ENCODE measurements around the gene ARHGAP10.

DNA sequence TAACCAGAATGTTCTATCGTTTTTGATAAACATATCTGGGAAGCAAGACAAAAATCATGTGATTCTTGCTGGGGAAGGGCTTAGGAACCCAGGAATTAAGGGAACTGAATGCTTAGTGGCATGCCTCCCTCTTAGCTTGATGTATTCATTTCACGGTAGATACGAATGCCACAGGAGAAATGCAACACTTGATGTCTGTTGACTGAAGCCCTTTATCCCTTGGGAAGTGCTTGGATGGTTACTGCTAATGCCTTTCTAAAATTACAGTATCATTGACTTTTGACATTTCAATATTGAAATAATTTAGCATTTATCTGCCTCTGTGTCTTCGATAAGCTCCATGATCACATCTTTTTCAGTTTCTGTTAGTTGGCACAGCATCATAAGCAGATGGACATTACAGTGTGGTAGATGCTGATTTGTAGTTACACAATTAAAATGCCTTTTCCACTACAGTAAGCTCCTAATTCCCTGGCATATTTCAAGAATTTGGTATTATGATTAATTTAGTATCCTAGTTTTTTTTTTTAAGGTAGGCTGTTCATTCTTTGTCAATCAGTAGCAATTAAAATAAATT is 226.7 kb downstream of the ARHGAP10 start:
- TF ChIP-seq, protein P1, sequence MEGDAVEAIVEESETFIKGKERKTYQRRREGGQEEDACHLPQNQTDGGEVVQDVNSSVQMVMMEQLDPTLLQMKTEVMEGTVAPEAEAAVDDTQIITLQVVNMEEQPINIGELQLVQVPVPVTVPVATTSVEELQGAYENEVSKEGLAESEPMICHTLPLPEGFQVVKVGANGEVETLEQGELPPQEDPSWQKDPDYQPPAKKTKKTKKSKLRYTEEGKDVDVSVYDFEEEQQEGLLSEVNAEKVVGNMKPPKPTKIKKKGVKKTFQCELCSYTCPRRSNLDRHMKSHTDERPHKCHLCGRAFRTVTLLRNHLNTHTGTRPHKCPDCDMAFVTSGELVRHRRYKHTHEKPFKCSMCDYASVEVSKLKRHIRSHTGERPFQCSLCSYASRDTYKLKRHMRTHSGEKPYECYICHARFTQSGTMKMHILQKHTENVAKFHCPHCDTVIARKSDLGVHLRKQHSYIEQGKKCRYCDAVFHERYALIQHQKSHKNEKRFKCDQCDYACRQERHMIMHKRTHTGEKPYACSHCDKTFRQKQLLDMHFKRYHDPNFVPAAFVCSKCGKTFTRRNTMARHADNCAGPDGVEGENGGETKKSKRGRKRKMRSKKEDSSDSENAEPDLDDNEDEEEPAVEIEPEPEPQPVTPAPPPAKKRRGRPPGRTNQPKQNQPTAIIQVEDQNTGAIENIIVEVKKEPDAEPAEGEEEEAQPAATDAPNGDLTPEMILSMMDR (conservative IDR thresholded peaks at IDR 0.05; ENCODE audit: low read length), result no peak
- no peak for TF ChIP-seq EZH2phosphoT487 (IDR thresholded peaks at IDR 0.05; ENCODE audit: borderline replicate concordance, low read depth, low read length)
